Mucosa of rectum (tissue), 2 donors: Measurements from ENCODE around the gene ATP10A.

Source experiments
- H3K27ac ChIP-seq, 2 donors: one replicate each; pipeline ENCODE4 v1.7.0; 2013; ENCODE audit warnings: inconsistent platforms in 2 of 2, low read depth in 2 of 2, low read length in 2 of 2
- H3K27me3 ChIP-seq, 2 donors: one replicate each; pipeline ENCODE4 v1.7.0; 2013; ENCODE audit warnings: low read length in 2 of 2; ENCODE audit not compliant: control insufficient read depth in 2 of 2, insufficient read depth in 2 of 2
- H3K36me3 ChIP-seq, 2 donors: one replicate each; pipeline ENCODE4 v1.7.0; 2013; ENCODE audit warnings: low read length in 2 of 2; ENCODE audit not compliant: control insufficient read depth in 2 of 2, insufficient read depth in 2 of 2
- H3K4me1 ChIP-seq, 2 donors: one replicate each; pipeline ENCODE4 v1.7.0; 2013; ENCODE audit warnings: low read length in 2 of 2, mild to moderate bottlenecking in 1 of 2; ENCODE audit not compliant: control insufficient read depth in 2 of 2, insufficient read depth in 2 of 2
- H3K4me3 ChIP-seq, 2 donors: one replicate each; pipeline ENCODE4 v1.7.0; 2013; ENCODE audit warnings: low read length in 2 of 2
- H3K9ac ChIP-seq, 2 donors: one replicate each; pipeline ENCODE4 v1.7.0; 2013; ENCODE audit warnings: low read length in 2 of 2, low read depth in 1 of 2, mild to moderate bottlenecking in 1 of 2
- H3K9me3 ChIP-seq, 2 donors: one replicate each; pipeline ENCODE4 v1.7.0; 2013; ENCODE audit warnings: low read length in 2 of 2; ENCODE audit not compliant: control insufficient read depth in 2 of 2
- donor health status: healthy.
- donor health status: Normal muscosa, but diverticular disease.

Gene ATP10A

DNA sequence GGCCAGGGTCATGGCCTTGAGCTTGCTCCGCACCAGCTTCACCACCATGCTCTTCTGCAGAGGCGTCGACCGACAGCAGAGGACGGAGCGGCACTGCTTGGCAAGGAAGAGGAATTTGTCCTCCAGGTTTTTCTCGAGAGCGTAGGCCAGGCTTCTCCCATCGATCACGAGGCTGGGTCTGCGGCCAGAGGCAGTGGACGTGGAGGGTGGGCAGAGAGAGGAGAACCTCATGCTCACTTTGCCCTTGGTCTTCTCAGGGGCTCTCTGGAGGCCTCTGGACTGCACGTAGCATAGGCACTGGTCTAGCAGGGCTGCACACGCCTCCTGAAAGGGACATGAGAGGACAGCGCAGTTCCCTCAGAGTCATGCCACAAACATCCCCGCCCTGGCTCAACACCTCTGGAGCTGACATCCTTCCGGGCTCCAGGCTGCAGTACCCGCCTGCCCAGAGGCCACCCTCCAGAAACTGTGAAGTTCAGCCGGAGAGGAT is 168.3 kb downstream of the ATP10A start:
- Histone ChIP-seq H3K4me1 (no peaks in the 10 kb centered on the region), H3K4me3 (no peak overlapping the region), H3K9me3 (peaks cover 0 to 4% of the 10 kb centered on the region in 2 donors), H3K9ac (no peak overlapping the region), H3K27me3 (no peaks in the 10 kb centered on the region), H3K36me3 (peaks cover 0 to 4% of the 10 kb centered on the region in 2 donors), H3K27ac (no peak overlapping the region)

DNA sequence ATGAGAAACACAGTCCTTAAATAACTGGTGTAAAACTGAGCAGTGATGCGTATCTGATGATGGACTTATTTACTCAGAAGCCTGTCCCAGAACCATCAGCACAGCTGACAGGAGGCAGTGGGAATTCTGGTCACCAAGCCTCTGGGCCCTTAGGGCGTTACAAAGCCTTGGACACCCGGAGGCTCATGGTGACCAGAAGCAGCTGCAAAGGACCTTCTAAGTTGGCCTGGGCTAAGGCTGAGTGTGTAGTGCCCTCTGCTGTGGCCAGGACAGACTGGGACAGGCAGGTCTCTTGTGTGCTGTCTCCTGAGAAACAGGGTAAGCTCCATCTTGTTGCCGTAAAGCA is 168.9 kb downstream of the ATP10A start:
- Histone ChIP-seq H3K27ac (no peak overlapping the region), H3K9ac (no peak overlapping the region), H3K4me3 (no peak overlapping the region), H3K36me3 (peaks cover 0 to 4% of the 10 kb centered on the region in 2 donors), H3K4me1 (no peaks in the 10 kb centered on the region), H3K9me3 (peaks cover 0 to 4% of the 10 kb centered on the region in 2 donors), H3K27me3 (no peaks in the 10 kb centered on the region)

DNA sequence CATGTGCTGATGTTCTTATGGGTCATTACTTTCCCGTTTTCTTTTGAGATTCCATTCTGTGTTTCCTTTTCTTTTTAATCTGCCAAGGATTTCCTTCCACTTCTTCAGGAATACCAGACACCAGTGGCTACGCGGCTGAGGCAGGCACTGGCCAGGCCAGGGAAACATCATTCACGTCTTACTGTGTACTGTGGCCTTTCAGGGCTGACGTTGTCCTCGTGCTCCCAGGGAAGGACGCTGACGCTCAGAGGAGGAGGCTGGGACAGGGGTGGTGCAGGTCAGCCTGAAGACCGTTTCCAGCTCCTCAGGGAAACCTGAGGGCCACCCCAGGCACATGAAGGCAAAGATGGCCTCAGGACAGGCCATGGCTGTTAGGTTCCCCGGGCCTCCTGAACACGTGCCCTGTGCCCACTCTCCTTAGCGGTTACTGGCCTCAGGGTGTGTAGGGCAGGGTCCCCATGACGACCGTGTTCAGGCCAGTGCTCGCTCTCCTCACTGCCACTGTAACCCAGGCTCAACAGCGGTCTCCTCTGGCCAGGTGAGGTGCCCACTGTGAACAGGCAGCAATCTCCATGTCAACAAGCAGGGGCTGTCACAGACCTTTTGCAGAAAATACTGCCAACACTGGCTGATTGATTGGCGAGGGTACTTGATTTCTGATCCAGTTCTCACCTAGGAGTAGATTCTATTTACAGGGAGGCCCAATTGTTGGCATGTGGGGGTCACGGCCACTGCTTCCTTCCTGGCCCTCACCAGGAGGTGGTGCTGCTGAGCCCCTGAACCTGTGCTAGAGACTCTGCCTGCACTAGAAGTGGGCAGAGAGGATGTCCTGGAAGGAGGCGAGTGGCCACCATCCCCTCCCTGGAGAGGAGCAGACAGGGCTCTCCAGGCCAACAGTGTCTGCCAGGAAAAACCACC is 169.5 kb downstream of the ATP10A start:
- Histone ChIP-seq H3K27ac (no peak overlapping the region), H3K9ac (no peak overlapping the region), H3K27me3 (no peaks in the 10 kb centered on the region), H3K36me3 (peaks cover 0 to 4% of the 10 kb centered on the region in 2 donors), H3K4me3 (no peak overlapping the region), H3K9me3 (peaks cover 0 to 4% of the 10 kb centered on the region in 2 donors), H3K4me1 (no peaks in the 10 kb centered on the region)

DNA sequence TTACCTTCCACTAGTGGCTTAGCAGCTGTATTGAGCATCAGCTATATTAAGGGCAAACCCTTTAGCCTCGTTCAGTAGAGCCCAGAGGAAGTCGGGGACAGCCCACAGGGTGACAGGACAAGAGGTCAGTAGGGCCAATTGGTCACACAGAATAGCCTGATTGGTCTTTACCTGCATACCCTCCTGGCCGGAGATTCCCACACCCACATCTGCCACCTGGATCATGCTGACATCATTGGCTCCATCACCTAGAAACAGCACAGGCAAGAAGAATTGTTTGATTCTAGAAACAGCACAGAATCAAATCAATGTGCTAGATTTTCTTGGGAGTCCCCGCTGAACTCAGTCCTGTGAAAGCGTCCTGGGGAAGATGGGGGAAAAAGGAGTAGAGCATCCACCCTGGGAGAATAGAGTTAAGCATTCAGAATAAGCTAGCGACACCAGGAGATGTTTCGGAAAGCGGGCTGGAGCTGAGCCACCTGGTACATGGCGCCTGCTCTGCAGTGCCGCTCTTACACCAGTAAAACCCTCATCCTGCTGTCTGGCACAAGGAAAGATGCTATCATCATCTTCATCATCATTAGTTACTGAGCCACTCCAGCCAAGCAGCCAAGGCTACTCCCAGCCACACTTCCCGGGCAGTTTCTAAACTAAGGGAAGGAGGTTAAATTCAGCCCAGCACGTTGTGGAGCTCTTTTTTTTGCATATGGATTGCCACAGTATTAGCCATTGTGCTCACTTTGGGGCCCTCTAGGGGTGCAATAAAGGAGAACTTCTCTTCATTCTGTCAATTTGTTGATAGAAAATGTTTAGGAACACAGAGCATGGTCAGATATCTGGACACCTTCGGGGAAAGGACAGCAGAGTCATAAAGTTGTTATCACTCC is 171.3 kb downstream of the ATP10A start:
- Histone ChIP-seq H3K9ac (no peak overlapping the region), H3K9me3 (peaks cover 0 to 4% of the 10 kb centered on the region in 2 donors), H3K4me3 (no peak overlapping the region), H3K4me1 (no peaks in the 10 kb centered on the region), H3K27me3 (no peaks in the 10 kb centered on the region), H3K27ac (no peak overlapping the region), H3K36me3 (peaks cover 0 to 4% of the 10 kb centered on the region in 2 donors)

DNA sequence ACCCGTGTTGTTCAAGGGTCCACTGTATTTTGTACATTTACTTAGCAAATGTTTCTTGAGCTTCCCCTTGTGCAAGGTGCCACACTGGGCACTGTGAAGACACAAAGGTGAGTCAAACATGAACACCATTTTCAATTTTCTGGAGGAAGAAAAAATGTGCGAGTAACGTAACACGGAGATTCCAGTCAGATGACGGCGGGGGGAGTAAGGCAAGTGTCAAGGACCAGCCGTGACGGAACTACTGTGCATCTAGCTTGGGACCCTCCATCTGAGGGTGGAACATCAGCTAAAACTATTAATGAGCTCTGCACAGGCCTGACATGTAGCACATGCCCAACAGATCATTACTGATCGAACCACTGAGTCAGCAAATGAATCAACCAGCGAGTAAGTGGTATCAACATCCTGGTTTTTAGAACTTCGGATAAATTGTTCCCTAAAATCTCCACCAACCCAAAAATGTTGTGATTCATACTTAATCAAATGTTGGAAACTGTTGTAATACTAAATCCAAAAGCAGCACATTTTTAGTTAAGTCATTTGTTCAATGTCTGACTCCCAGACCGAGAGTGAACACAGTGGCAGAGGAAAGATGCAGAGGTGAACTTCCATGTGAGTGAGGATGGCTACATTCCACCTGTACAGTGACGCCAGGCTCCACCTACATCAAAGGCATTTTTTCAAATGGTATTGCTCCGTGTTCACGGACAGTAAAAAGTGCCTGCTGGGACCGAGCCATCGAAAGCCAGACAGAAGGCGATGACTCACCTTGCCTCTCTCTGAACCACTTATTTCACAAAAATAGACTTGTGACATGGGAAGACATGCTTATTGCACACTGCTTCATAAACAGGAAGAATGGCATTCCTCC is 172.2 kb downstream of the ATP10A start:
- Histone ChIP-seq H3K9me3 (peaks cover 0 to 4% of the 10 kb centered on the region in 2 donors), H3K27ac (no peak overlapping the region), H3K27me3 (no peaks in the 10 kb centered on the region), H3K9ac (no peak overlapping the region), H3K4me3 (no peak overlapping the region), H3K4me1 (no peaks in the 10 kb centered on the region), H3K36me3 (peaks cover 0 to 4% of the 10 kb centered on the region in 2 donors)

DNA sequence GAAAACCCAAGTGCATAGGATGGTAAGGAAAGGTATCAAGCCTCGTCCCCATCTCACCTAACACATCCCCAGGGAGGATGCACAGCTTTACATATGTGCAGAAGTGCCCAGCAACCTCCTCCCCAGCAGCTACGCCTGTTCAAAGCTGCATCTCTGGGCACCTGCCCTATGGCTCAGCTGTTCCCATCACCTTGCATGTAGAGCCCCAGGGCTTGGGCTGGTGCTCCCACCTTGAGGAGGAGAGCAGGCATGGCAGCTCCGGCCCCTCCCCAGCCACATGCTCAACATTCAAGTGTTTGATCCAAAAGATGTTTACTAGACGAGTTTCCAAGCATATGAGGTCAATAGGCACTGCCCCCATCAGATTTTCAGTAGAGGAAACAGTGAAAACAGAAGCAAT is 173.5 kb downstream of the ATP10A start:
- H3K27me3 ChIP-seq, result no peaks in the 10 kb centered on the region
- H3K36me3 ChIP-seq, result peaks cover 0 to 4% of the 10 kb centered on the region in 2 donors
- no peak overlapping the region for H3K9ac ChIP-seq
- H3K4me1 ChIP-seq, result no peaks in the 10 kb centered on the region
- H3K9me3 ChIP-seq, result peaks cover 3 to 4% of the 10 kb centered on the region in 2 donors
- no peak overlapping the region for H3K27ac ChIP-seq
- H3K4me3 ChIP-seq, result no peak overlapping the region

DNA sequence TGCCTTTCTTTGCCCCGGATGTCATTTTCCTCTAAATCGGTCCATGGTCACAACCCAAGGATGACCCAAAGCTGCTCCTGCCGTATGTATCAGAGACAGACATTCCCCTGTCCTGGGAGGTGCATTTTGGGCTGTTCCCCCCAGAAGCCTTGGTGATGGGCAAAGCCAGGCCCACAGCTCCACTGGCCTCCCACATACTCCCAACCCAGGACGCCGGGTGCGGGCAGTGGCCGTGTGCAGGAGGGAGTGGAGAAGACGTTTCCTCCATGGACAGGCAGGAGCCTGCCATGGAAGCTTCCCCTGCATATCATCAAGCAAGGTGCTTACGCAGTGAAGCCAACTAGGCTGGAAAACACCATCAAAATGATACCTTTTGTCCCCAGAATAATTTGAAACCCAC is 175.0 kb downstream of the ATP10A start:
- Histone ChIP-seq H3K36me3 (no peaks in the 10 kb centered on the region), H3K27me3 (no peaks in the 10 kb centered on the region), H3K4me3 (no peak overlapping the region), H3K4me1 (no peaks in the 10 kb centered on the region), H3K9me3 (peaks cover 0 to 3% of the 10 kb centered on the region in 2 donors), H3K27ac (no peak overlapping the region), H3K9ac (no peak overlapping the region)

DNA sequence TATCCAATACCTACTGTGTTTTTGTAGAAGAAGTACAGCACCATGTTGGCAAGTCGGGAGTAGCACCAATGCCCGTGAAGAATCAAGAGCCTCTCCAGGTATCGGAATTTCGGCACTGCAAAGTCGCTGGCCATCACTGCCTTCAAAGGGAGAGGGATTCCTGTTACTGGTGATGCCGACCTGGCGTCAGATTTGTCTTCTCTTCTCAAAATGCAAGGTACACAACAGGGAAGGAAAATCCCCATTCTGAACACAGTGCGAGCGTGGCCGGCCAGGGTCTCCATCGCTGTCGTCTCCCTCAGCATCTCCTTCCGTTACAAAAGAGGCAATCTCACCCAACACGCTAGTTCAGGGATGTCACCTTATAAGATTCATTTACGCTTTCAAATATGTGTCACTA is 175.4 kb downstream of the ATP10A start:
- H3K36me3 ChIP-seq, result no peaks in the 10 kb centered on the region
- no peaks in the 10 kb centered on the region for H3K27me3 ChIP-seq
- no peak overlapping the region for H3K9ac ChIP-seq
- H3K9me3 ChIP-seq, result peaks cover 0 to 3% of the 10 kb centered on the region in 2 donors
- H3K27ac ChIP-seq, result no peak overlapping the region
- H3K4me3 ChIP-seq, result no peak overlapping the region
- no peaks in the 10 kb centered on the region for H3K4me1 ChIP-seq

DNA sequence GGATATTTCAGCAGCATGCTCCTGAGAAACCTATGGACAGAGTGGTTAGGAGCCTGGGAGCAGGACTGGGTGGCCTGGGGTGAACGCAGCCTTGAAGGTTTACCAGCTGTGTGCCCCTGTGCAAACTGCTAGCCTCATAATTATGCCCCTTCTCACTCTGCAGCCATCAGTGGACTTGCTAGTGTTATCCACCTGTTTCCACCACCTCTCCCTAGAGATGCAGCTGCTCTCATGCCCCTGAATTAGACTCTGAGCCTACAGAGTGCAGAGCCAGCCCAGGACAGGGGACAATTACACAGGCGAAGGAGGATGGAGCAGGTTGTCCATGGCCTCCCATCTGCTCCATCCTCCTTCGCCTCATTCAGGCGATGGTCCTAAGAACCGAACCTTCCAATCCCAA is 175.9 kb downstream of the ATP10A start:
- H3K9me3 ChIP-seq, result peaks cover 0 to 3% of the 10 kb centered on the region in 2 donors
- H3K4me1 ChIP-seq, result no peaks in the 10 kb centered on the region

More for the DNA sequence above, 175.9 kb downstream of the ATP10A start:
- H3K27me3 ChIP-seq, result no peaks in the 10 kb centered on the region
- no peak overlapping the region for H3K27ac ChIP-seq
- H3K4me3 ChIP-seq, result no peak overlapping the region
- no peak overlapping the region for H3K9ac ChIP-seq
- no peaks in the 10 kb centered on the region for H3K36me3 ChIP-seq
